Trophoblast cell (in vitro differentiated cells and primary cell): ENCODE measurements around the gene TSPAN9.

ENCODE experiments used
- DNase-seq, 2 donors: peaks; one replicate each; pipeline ENCODE4 v3.0.0-alpha.2; 2016
- H2AFZ ChIP-seq: 2 replicates; pipeline ENCODE4 v1.6.1; 2013; ENCODE audit warnings: low read length, moderate library complexity, mild to moderate bottlenecking; ENCODE audit not compliant: insufficient read depth, poor library complexity
- H2AK5ac ChIP-seq: 2 replicates; pipeline ENCODE4 v1.6.1; 2013; ENCODE audit warnings: mild to moderate bottlenecking, low read length
- H2BK120ac ChIP-seq: 2 replicates; pipeline ENCODE4 v1.6.1; 2013; ENCODE audit warnings: low read length, mild to moderate bottlenecking, moderate library complexity; ENCODE audit not compliant: insufficient read depth, poor library complexity
- H2BK12ac ChIP-seq: 2 replicates; pipeline ENCODE4 v1.6.1; 2013; ENCODE audit warnings: mild to moderate bottlenecking, low read length, moderate library complexity
- H2BK5ac ChIP-seq: 2 replicates; pipeline ENCODE4 v1.6.1; 2013; ENCODE audit warnings: low read length, low read depth, moderate library complexity, mild to moderate bottlenecking; ENCODE audit not compliant: poor library complexity
- H3K14ac ChIP-seq: 2 replicates; pipeline ENCODE4 v1.6.1; 2013; ENCODE audit warnings: mild to moderate bottlenecking, low read length
- H3K18ac ChIP-seq: 2 replicates; pipeline ENCODE4 v1.6.1; 2013; ENCODE audit warnings: mild to moderate bottlenecking, low read length
- H3K23ac ChIP-seq: 2 replicates; pipeline ENCODE4 v1.6.1; 2013; ENCODE audit warnings: low read length
- H3K27ac ChIP-seq: 2 replicates; pipeline ENCODE4 v1.5.1; 2013; ENCODE audit warnings: low read depth, mild to moderate bottlenecking, inconsistent platforms, low read length, moderate library complexity
- H3K27me3 ChIP-seq: 2 replicates; pipeline ENCODE4 v1.6.1; 2013; ENCODE audit warnings: inconsistent platforms, mild to moderate bottlenecking, low read length, moderate library complexity; ENCODE audit not compliant: insufficient read depth
- H3K36me3 ChIP-seq, 2 experiments: 1 replicate in 1 of 2; 2 replicates in 1 of 2; pipeline ENCODE4 v1.6.1; 2013; ENCODE audit warnings: low read length in 2 of 2, mild to moderate bottlenecking in 2 of 2, moderate library complexity in 1 of 2; ENCODE audit not compliant: insufficient read depth in 2 of 2, control insufficient read depth in 1 of 2
- H3K4ac ChIP-seq: 2 replicates; pipeline ENCODE4 v1.6.1; 2013; ENCODE audit warnings: low read depth, mild to moderate bottlenecking, low read length, moderate library complexity
- H3K4me1 ChIP-seq, 2 experiments: 1 replicate in 1 of 2; 2 replicates in 1 of 2; pipeline ENCODE4 v1.6.1; 2013; ENCODE audit warnings: low read length in 2 of 2, mild to moderate bottlenecking in 2 of 2, moderate library complexity in 1 of 2; ENCODE audit not compliant: insufficient read depth in 2 of 2, control insufficient read depth in 1 of 2
- H3K4me2 ChIP-seq: 2 replicates; pipeline ENCODE4 v1.6.1; 2013; ENCODE audit warnings: inconsistent platforms, mild to moderate bottlenecking, low read length, moderate library complexity
- H3K4me3 ChIP-seq: 2 replicates; pipeline ENCODE4 v1.5.1; 2013; ENCODE audit warnings: mild to moderate bottlenecking, low read depth, low read length, inconsistent platforms
- H3K79me1 ChIP-seq: one replicate; pipeline ENCODE4 v1.6.1; 2013; ENCODE audit warnings: low read length
- H3K79me2 ChIP-seq: 2 replicates; pipeline ENCODE4 v1.6.1; 2013; ENCODE audit warnings: low read length, mild to moderate bottlenecking; ENCODE audit not compliant: control insufficient read depth, insufficient read depth, poor library complexity
- H3K9ac ChIP-seq: 2 replicates; pipeline ENCODE4 v1.6.1; 2013; ENCODE audit warnings: mild to moderate bottlenecking, low read length
- H3K9me3 ChIP-seq: 2 replicates; pipeline ENCODE4 v1.6.1; 2013; ENCODE audit warnings: low read depth, mild to moderate bottlenecking, control low read depth, inconsistent platforms, low read length; ENCODE audit not compliant: insufficient read depth
- H4K12ac ChIP-seq: 2 replicates; pipeline ENCODE4 v1.6.1; 2013; ENCODE audit warnings: low read depth, mild to moderate bottlenecking, low read length, moderate library complexity
- H4K8ac ChIP-seq: 2 replicates; pipeline ENCODE4 v1.6.1; 2013; ENCODE audit warnings: low read depth, mild to moderate bottlenecking, low read length, moderate library complexity
- H4K91ac ChIP-seq: one replicate; pipeline ENCODE4 v1.6.1; 2013; ENCODE audit warnings: low read depth, mild to moderate bottlenecking, low read length, moderate library complexity
- WGBS: extraction: QIAGEN DNeasy Blood & Tissue Kit; methylation state at CpG from one replicate; pipeline ENCODE4 v1.1.7; 2013; ENCODE audit warnings: missing lambda C conversion rate; ENCODE audit not compliant: insufficient read length, insufficient coverage; ENCODE audit errors: extremely low coverage; 5-methylcytosine and 5-hydroxymethylcytosine counted together

The TSPAN9 gene

GRCh38 chr12:3332188-3332587, 255.0 kb downstream of the TSPAN9 start:
- Histone ChIP-seq H3K79me2 (no peaks in the 10 kb centered on the region), H4K8ac (no peak overlapping the region), H2BK12ac (no peak overlapping the region), H2BK5ac (no peak overlapping the region), H3K27me3 (no peaks in the 10 kb centered on the region), H3K9me3 (no peaks in the 10 kb centered on the region), H2BK120ac (no peak overlapping the region), H3K36me3 (no peaks in the 10 kb centered on the region), H3K79me1 (no peaks in the 10 kb centered on the region), H2AK5ac (no peak overlapping the region), H3K4me2 (no peak overlapping the region), H3K4me3 (no peak overlapping the region), H4K91ac (no peak overlapping the region), H3K14ac (no peak overlapping the region), H3K27ac (no peak overlapping the region), H3K4me1 (peaks cover 0 to 2% of the 10 kb centered on the region in 2 experiments), H3K9ac (no peak overlapping the region), H3K23ac (no peak overlapping the region), H4K12ac (no peak overlapping the region), H3K4ac (no peak overlapping the region), H3K18ac (no peak overlapping the region), H2AFZ (no peak overlapping the region)
- WGBS, result no CpG with 5 or more reads among the region's 3 CpGs
- DNase-seq, result no peak

DNA sequence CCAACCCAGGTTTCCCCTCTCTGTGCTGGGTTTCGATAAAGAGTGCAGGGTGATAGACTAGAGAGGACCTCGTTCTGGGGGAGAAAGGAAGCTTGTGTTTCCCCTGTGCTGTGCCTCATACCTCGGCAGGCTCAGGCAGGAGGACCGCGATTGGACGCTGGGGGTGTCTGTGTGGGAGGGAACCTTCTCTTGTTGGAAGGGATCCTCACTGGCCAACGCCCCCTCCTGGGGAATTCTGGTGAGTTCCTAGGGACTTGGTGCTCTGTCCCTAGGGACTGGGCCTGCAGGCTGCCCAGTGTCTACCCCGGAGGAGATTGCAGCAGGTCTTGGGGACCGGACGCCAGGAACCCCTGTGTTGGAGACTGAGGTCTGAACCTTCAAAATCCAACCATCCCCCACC, 256.4 kb downstream of the TSPAN9 start:
- no peaks in the 10 kb centered on the region for H3K4me1 ChIP-seq
- WGBS, result no CpG with 5 or more reads among the region's 10 CpGs
- no peaks in the 10 kb centered on the region for H3K79me2 ChIP-seq

GRCh38 chr12:3333991-3334391, 256.8 kb downstream of the TSPAN9 start:
- Histone ChIP-seq H4K12ac (no peak overlapping the region), H4K8ac (no peak overlapping the region), H3K4ac (no peak overlapping the region), H3K9ac (no peak overlapping the region), H2BK12ac (no peak overlapping the region), H3K14ac (no peak overlapping the region), H3K79me2 (no peaks in the 10 kb centered on the region), H3K79me1 (no peaks in the 10 kb centered on the region), H3K18ac (no peak overlapping the region), H3K27ac (no peak overlapping the region), H3K4me1 (no peaks in the 10 kb centered on the region), H4K91ac (no peak overlapping the region), H2AK5ac (no peak overlapping the region), H2AFZ (no peak overlapping the region), H3K36me3 (no peaks in the 10 kb centered on the region), H2BK120ac (no peak overlapping the region), H3K4me2 (no peak overlapping the region), H2BK5ac (no peak overlapping the region), H3K27me3 (no peaks in the 10 kb centered on the region), H3K4me3 (no peak overlapping the region), H3K23ac (no peak overlapping the region), H3K9me3 (no peaks in the 10 kb centered on the region)
- DNase-seq, result no peak
- no CpG with 5 or more reads among the region's 9 CpGs for WGBS

More for the DNA sequence above, 256.4 kb downstream of the TSPAN9 start:
- Histone ChIP-seq H3K36me3 (no peaks in the 10 kb centered on the region), H3K27ac (no peak overlapping the region), H3K4me3 (no peak overlapping the region), H3K4me2 (no peak overlapping the region), H3K9ac (no peak overlapping the region), H2BK12ac (no peak overlapping the region), H3K9me3 (no peaks in the 10 kb centered on the region), H2BK5ac (no peak overlapping the region), H3K23ac (no peak overlapping the region), H4K8ac (no peak overlapping the region), H4K12ac (no peak overlapping the region), H3K4ac (no peak overlapping the region), H3K27me3 (no peaks in the 10 kb centered on the region), H3K18ac (no peak overlapping the region), H2AK5ac (no peak overlapping the region), H2AFZ (no peak overlapping the region), H2BK120ac (no peak overlapping the region), H4K91ac (no peak overlapping the region), H3K79me1 (no peaks in the 10 kb centered on the region), H3K14ac (no peak overlapping the region)
- DNase-seq, result peak in 1 of 2 donors; percentile 20

- Histone ChIP-seq H3K23ac (no peak overlapping the region), H4K91ac (no peak overlapping the region), H4K8ac (no peak overlapping the region), H2BK5ac (no peak overlapping the region), H3K36me3 (no peaks in the 10 kb centered on the region), H3K4ac (no peak overlapping the region), H3K79me1 (no peaks in the 10 kb centered on the region), H2AFZ (no peak overlapping the region), H3K14ac (no peak overlapping the region), H2BK120ac (no peak overlapping the region), H3K79me2 (no peaks in the 10 kb centered on the region), H2AK5ac (no peak overlapping the region), H3K4me1 (no peaks in the 10 kb centered on the region), H2BK12ac (no peak overlapping the region), H3K9ac (no peak overlapping the region), H3K4me2 (no peak overlapping the region), H3K27me3 (no peaks in the 10 kb centered on the region), H3K9me3 (no peaks in the 10 kb centered on the region), H3K27ac (no peak overlapping the region), H4K12ac (no peak overlapping the region), H3K18ac (no peak overlapping the region), H3K4me3 (no peak overlapping the region)
- no CpG with 5 or more reads among the region's 8 CpGs for WGBS
- no peak for DNase-seq
Observed at GRCh38 chr12:3335078-3335487, 257.9 kb downstream of the TSPAN9 start.
